Thyroid gland (tissue), 4 donors: ENCODE measurements around the gene RNF111. TPM values are rescaled to one million over a fixed set of nuclear protein-coding genes. Genes with fewer than 3 reads are reported as not detected.
A peak's percentile ranks its signal among the peaks of the same experiment; 100 is the strongest.
"Not testable (repeated sequence)": the region's sequence is repeated elsewhere in the genome, so short reads cannot be mapped to it uniquely, and the experiment has no call there.

Experiments used
- DNase-seq, 2 donors: peaks; one replicate each; pipeline ENCODE4 v3.0.0-alpha.2; 2019
- H3K27ac ChIP-seq, 3 donors: fragments of 200-600 bp; sonication (generic); 1 replicate in 2 of 3; 2 replicates in 1 of 3; pipeline ENCODE4 v1.5.1; 2016 to 2019; ENCODE audit warnings: mild to moderate bottlenecking in 1 of 3, moderate library complexity in 1 of 3
- H3K27me3 ChIP-seq: fragments of 200-600 bp; sonication (generic); one replicate; pipeline ENCODE4 v1.5.1; 2019
- H3K36me3 ChIP-seq, 2 donors: fragments of 200-600 bp; sonication (generic); one replicate each; pipeline ENCODE4 v1.5.1; 2016 to 2019
- H3K4me1 ChIP-seq, 2 donors: fragments of 200-600 bp; sonication (generic); one replicate each; pipeline ENCODE4 v1.5.1; 2017 to 2019
- H3K4me3 ChIP-seq, 3 donors: fragments of 200-600 bp; sonication (generic); replicated peaks in 1 of 3; 1 replicate in 2 of 3; 2 replicates in 1 of 3; pipeline ENCODE4 v1.5.1; 2016; ENCODE audit warnings: mild to moderate bottlenecking in 1 of 3
- H3K9me3 ChIP-seq: fragments of 200-600 bp; sonication (generic); one replicate; pipeline ENCODE4 v1.5.1; 2017
- POLR2A ChIP-seq, 2 donors: fragments of 450-650 bp; IDR thresholded peaks; one replicate each; pipeline ENCODE4 v1.6.1; 2017; ENCODE audit warnings: antibody characterized with exemption in 2 of 2, mild to moderate bottlenecking in 2 of 2, moderate library complexity in 1 of 2
- WGBS, 2 donors: methylation state at CpG; one replicate each; pipeline ENCODE4 v1.1.5; 2017; 5-methylcytosine and 5-hydroxymethylcytosine counted together
- intact Hi-C: fragments of 100-400 bp; cut with DNase I; formaldehyde crosslinking; loops from one replicate; pipeline ENCODE4 v1.15.1; 2023
- total RNA-seq, 4 donors: library from RNA; depleted of rRNA; stranded (reverse); fragments of >200 nt; gene quantifications; one replicate each; pipeline ENCODE4 v1.2.3, GENCODE V29; 2016
- TF ChIP-seq, protein P1 (sequence below), 6 experiments: fragments of 200-600 bp in 3 of 6; fragments of 450-650 bp in 3 of 6; sonication (generic) in 3 of 6; IDR thresholded peaks; one replicate each; pipeline ENCODE4 v1.5.1; 2016 to 2019; ENCODE audit warnings: antibody characterized with exemption in 6 of 6, mild to moderate bottlenecking in 2 of 6, inconsistent platforms in 1 of 6, moderate library complexity in 1 of 6

The RNF111 gene
- total RNA-seq, 4 donors from 2014 or later, result 19.1 to 33.2 (median 27.4) TPM

GRCh38 chr15:59137566-59137965 is 150.1 kb downstream of the RNF111 start:
- DNase-seq, result no peak
- Histone ChIP-seq H3K4me3 (no peak overlapping the region), H3K36me3 (peaks cover 11 to 18% of the 10 kb centered on the region in 2 donors), H3K4me1 (no peaks in the 10 kb centered on the region), H3K27me3 (no peaks in the 10 kb centered on the region), H3K9me3 (no peaks in the 10 kb centered on the region), H3K27ac (no peak overlapping the region)
- 71 to 82% methylated on average over 2 of the region's 2 CpGs for whole genome bisulfite sequencing, 2 donors
- TF ChIP-seq POLR2A (IDR thresholded peaks at IDR 0.05), result no peak
- TF ChIP-seq, protein P1, sequence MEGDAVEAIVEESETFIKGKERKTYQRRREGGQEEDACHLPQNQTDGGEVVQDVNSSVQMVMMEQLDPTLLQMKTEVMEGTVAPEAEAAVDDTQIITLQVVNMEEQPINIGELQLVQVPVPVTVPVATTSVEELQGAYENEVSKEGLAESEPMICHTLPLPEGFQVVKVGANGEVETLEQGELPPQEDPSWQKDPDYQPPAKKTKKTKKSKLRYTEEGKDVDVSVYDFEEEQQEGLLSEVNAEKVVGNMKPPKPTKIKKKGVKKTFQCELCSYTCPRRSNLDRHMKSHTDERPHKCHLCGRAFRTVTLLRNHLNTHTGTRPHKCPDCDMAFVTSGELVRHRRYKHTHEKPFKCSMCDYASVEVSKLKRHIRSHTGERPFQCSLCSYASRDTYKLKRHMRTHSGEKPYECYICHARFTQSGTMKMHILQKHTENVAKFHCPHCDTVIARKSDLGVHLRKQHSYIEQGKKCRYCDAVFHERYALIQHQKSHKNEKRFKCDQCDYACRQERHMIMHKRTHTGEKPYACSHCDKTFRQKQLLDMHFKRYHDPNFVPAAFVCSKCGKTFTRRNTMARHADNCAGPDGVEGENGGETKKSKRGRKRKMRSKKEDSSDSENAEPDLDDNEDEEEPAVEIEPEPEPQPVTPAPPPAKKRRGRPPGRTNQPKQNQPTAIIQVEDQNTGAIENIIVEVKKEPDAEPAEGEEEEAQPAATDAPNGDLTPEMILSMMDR (IDR thresholded peaks at IDR 0.05), result no peak
- intact Hi-C loops, result no loop called here

DNA sequence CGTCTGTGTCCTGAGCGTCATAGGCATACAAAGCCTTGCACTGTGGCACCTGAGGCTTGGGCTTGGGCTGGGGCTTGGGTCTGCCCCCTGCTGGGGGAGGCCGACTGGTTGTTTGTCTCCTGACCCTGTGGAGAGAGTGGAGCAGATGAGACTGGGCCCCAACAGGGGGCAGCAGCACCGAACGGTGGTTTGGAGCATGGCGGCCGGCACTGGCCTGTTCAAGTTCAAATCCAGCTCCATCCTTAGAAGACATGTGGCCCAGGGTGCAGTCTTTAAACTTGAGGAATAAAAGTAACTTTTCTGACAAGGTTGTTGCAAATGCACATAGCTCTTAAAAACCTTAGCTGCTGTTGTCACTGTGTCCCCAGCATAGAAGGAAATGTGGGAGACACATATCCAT is 150.8 kb downstream of the RNF111 start:
- TF ChIP-seq POLR2A (IDR thresholded peaks at IDR 0.05), result no peak
- TF ChIP-seq, protein P1 (IDR thresholded peaks at IDR 0.05), result peak in 3 of 6 experiments; percentile 20 to 40 (median 39)
- Histone ChIP-seq H3K36me3 (peaks cover 11 to 18% of the 10 kb centered on the region in 2 donors), H3K4me3 (no peak overlapping the region), H3K4me1 (no peaks in the 10 kb centered on the region), H3K9me3 (no peaks in the 10 kb centered on the region), H3K27me3 (no peaks in the 10 kb centered on the region), H3K27ac (no peak overlapping the region)
- DNase-seq, result peak; percentile 25 to 30
- WGBS, 2 donors, result 67 to 80% methylated on average over 7 of the region's 7 CpGs
- intact Hi-C loops, result no loop called here

GRCh38 chr15:59140422-59141226 is 153.2 kb downstream of the RNF111 start:
- intact Hi-C loops, result no loop called here
- no peak for DNase-seq
- H3K36me3 ChIP-seq, result peaks cover 3 to 15% of the 10 kb centered on the region in 2 donors
- no peak for TF ChIP-seq POLR2A (IDR thresholded peaks at IDR 0.05)
- TF ChIP-seq, protein P1 (IDR thresholded peaks at IDR 0.05), result no peak
- no peak overlapping the region for H3K4me3 ChIP-seq
- no peaks in the 10 kb centered on the region for H3K4me1 ChIP-seq
- WGBS, 2 donors, result 87 to 93% methylated on average over 9 of the region's 9 CpGs
- no peak overlapping the region for H3K27ac ChIP-seq
- no peaks in the 10 kb centered on the region for H3K9me3 ChIP-seq
- H3K27me3 ChIP-seq, result no peaks in the 10 kb centered on the region

GRCh38 chr15:59143281-59143680 is 155.8 kb downstream of the RNF111 start:
- no peaks in the 10 kb centered on the region for H3K27me3 ChIP-seq
- WGBS, 2 donors, result 93 to 97% methylated on average over 5 of the region's 5 CpGs
- intact Hi-C loops, result no loop called here
- no peaks in the 10 kb centered on the region for H3K9me3 ChIP-seq
- no peak overlapping the region for H3K4me3 ChIP-seq
- no peak for DNase-seq
- H3K27ac ChIP-seq, result no peak overlapping the region
- TF ChIP-seq, protein P1 (IDR thresholded peaks at IDR 0.05), result no peak
- no peak for TF ChIP-seq POLR2A (IDR thresholded peaks at IDR 0.05)
- H3K36me3 ChIP-seq, result no peaks in the 10 kb centered on the region
- peaks cover 0 to 3% of the 10 kb centered on the region in 2 donors for H3K4me1 ChIP-seq

GRCh38 chr15:59144594-59144993 is 157.1 kb downstream of the RNF111 start:
- H3K9me3 ChIP-seq, H3K27ac ChIP-seq, H3K27me3 ChIP-seq, H3K36me3 ChIP-seq, H3K4me1 ChIP-seq, intact Hi-C loops, H3K4me3 ChIP-seq: not testable (repeated sequence)
- peak in 1 of 2 donors; percentile 12 for DNase-seq
- 76 to 81% methylated on average over 10 of the region's 10 CpGs for WGBS, 2 donors
- TF ChIP-seq, protein P1 (IDR thresholded peaks at IDR 0.05), result peak in 3 of 6 experiments; percentile 28 to 37 (median 36)
